ENCODE measurements around the gene HNF1A. TPM values are rescaled to one million over a fixed set of nuclear protein-coding genes. Genes with fewer than 3 reads are reported as not detected.

The HNF1A gene
- total and polyA plus RNA-seq, 2 of the 4 experiments (the other 2 are of a cell fraction): under 0.01 TPM; not detected in 1

DNA sequence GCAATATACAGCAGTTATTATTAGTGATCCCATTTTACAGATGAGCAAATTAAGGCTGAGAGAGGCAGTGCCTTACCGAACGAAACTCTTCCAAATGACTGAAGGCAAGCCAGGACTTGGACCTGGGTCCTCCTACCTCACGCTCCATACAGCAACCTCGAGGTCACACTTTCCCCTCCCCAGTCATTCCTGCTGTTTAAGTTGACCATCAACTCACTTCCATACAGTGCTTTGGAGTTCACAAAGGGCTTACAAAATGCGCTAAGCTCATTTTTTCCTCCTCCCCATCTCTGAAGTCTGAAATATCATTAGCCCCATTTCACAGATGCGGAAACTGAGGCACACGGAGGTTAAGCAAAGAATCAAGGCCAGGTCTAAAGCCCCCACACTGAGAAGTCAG is 4.3 kb downstream of the HNF1A start:
- no peak overlapping the region for H4K5ac ChIP-seq (ENCODE audit: low read depth, low read length)
- H4K91ac ChIP-seq (ENCODE audit: insufficient read depth, low read depth, low read length): no peak overlapping the region
- ChIA-PET POLR2A (ENCODE audit: unreplicated experiment) (no interaction called here), CTCF (interaction anchor here (1.6 kb wide), 1 partner anchor 11 kb away, joined by 5 read pairs; no protein-coding TSS in a partner anchor)
- no peak overlapping the region for H3K9ac ChIP-seq (ENCODE audit: low read depth, low read length)
- in situ Hi-C loops (cut with MboI; ENCODE audit: low sequenced_read_pairs) (no loop called here), intact Hi-C loops (cut with micrococcal nuclease) (no loop called here), dilution Hi-C loops (cut with HindIII; ENCODE audit: low sequenced_read_pairs, unreplicated experiment) (no loop called here)
- H3K23ac ChIP-seq (ENCODE audit: low read depth, low read length): no peak overlapping the region
- H4K8ac ChIP-seq (ENCODE audit: low read depth in 2 of 2, low read length in 2 of 2): no peak overlapping the region
- no peak overlapping the region for H2BK120ac ChIP-seq (ENCODE audit: low read depth, low read length)
- H3K56ac ChIP-seq (ENCODE audit: extremely low read depth, insufficient read depth, low read length): no peak overlapping the region
- H2AK5ac ChIP-seq (ENCODE audit: low read depth, low read length): no peak overlapping the region
- no peak overlapping the region for H2BK5ac ChIP-seq (ENCODE audit: low read depth, low read length, poor library complexity, severe bottlenecking)
- H3K27ac ChIP-seq (ENCODE audit: insufficient read depth, low read length): no peak overlapping the region
- peaks cover 13% of the 10 kb centered on the region for H3K27me3 ChIP-seq (ENCODE audit: control insufficient read depth, insufficient read depth, low read length)
- no peaks in the 10 kb centered on the region for H3K9me1 ChIP-seq (ENCODE audit: insufficient read depth, low read length)
- no peaks in the 10 kb centered on the region for H3K4me1 ChIP-seq (ENCODE audit: control insufficient read depth, insufficient read depth, low read length)
- no peak overlapping the region for H3K18ac ChIP-seq (ENCODE audit: low read depth, low read length)
- H2AK9ac ChIP-seq (replicated peaks; ENCODE audit: low read depth, low read length, poor library complexity): no peak overlapping the region
- 79% methylated on average over 4 of the region's 7 CpGs; no CpG with 5 or more reads in 1 of the 2 experiments for WGBS, 2 experiments (ENCODE audit: extremely low coverage in 2 of 2, insufficient read length in 1 of 2)
- no peak for ATAC-seq (ENCODE audit: low read depth)
- no peak overlapping the region for H2BK20ac ChIP-seq (ENCODE audit: low read depth, low read length)
- H3K9me3 ChIP-seq (ENCODE audit: control insufficient read depth, insufficient read depth, low read length): no peaks in the 10 kb centered on the region; the same call in 1 of the 2 replicates
- H3K4me3 ChIP-seq (ENCODE audit: insufficient read depth, low read depth, low read length): no peak overlapping the region
- no peaks in the 10 kb centered on the region for H4K20me1 ChIP-seq (ENCODE audit: insufficient read depth, low read length)
- H3K4ac ChIP-seq (ENCODE audit: low read depth, low read length): no peak overlapping the region
- no peaks in the 10 kb centered on the region for H3K36me3 ChIP-seq (ENCODE audit: control insufficient read depth, insufficient read depth, low read length)
- TF ChIP-seq RCOR1 (IDR thresholded peaks at IDR 0.05; ENCODE audit: insufficient replicate concordance, low read length): no peak
- TF ChIP-seq CTCF (conservative IDR thresholded peaks at IDR 0.05; ENCODE audit: low read depth, low read length): no peak
- TF ChIP-seq, protein P1, sequence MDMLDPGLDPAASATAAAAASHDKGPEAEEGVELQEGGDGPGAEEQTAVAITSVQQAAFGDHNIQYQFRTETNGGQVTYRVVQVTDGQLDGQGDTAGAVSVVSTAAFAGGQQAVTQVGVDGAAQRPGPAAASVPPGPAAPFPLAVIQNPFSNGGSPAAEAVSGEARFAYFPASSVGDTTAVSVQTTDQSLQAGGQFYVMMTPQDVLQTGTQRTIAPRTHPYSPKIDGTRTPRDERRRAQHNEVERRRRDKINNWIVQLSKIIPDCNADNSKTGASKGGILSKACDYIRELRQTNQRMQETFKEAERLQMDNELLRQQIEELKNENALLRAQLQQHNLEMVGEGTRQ (IDR thresholded peaks at IDR 0.05; ENCODE audit: low read depth, low read length): no peak
- TF ChIP-seq MAZ (IDR thresholded peaks at IDR 0.05; ENCODE audit: borderline replicate concordance, low read depth, low read length): no peak
- no peak for TF ChIP-seq NFE2L2 (IDR thresholded peaks at IDR 0.05; ENCODE audit: low read depth, low read length)
- no peak for TF ChIP-seq SMC3 (IDR thresholded peaks at IDR 0.05; ENCODE audit: low read depth, low read length)
- no peak for TF ChIP-seq CEBPB (IDR thresholded peaks at IDR 0.05; ENCODE audit: low read depth, low read length)
- TF ChIP-seq ELK1 (IDR thresholded peaks at IDR 0.05; ENCODE audit: borderline replicate concordance, low read depth, low read length): no peak
- TF ChIP-seq BHLHE40 (IDR thresholded peaks at IDR 0.05; ENCODE audit: low read depth, low read length): no peak
- no peak for TF ChIP-seq FOS (IDR thresholded peaks at IDR 0.05; ENCODE audit: low read depth, low read length)
- DNase-seq: no peak
- no peak overlapping the region for H2BK15ac ChIP-seq (ENCODE audit: low read depth, low read length)
- H3K14ac ChIP-seq (replicated peaks; ENCODE audit: low read depth, low read length): no peak overlapping the region
- no peak overlapping the region for H2AFZ ChIP-seq (replicated peaks; ENCODE audit: low read length, poor library complexity)
- no peak overlapping the region for H3K4me2 ChIP-seq (ENCODE audit: low read depth, low read length)
- H3K79me1 ChIP-seq (ENCODE audit: low read depth in 1 of 2, low read length in 2 of 2): no peaks in the 10 kb centered on the region
- BruUV-seq (replicated peaks): no TSS peak

Data from IMR-90 (cell line).